SK-N-SH (cell line): ENCODE data around the gene TBXAS1. TPM values are rescaled to one million over a fixed set of nuclear protein-coding genes. Genes with fewer than 3 reads are reported as not detected.

Experiments used
- CTCF ChIA-PET: fragments of 300-600, 350-600 bp; formaldehyde crosslinking; extraction: SDS; loops from one replicate; lab custom pipeline; 2021; lab: Yijun Ruan, JAX
- POLR2A ChIA-PET: fragments of 350-600 bp; sonication (Branson Sonifier 250); formaldehyde crosslinking; extraction: SDS; loops from one replicate; lab custom pipeline; 2020; ENCODE audit warnings: antibody characterized with exemption, inconsistent platforms; lab: Yijun Ruan, JAX
- DNase-seq: peaks from one replicate; pipeline ENCODE4 v3.0.0; 2012
- H2AFZ ChIP-seq: fragments of 200-600 bp; sonication (generic); 2 replicates; pipeline ENCODE4 v1.8.1; 2016; ENCODE audit warnings: antibody characterized with exemption, mild to moderate bottlenecking, low read depth
- H3F3A ChIP-seq: fragments of 200-600 bp; sonication (generic); replicated peaks from 2 replicates; pipeline ENCODE3; 2016; ENCODE audit warnings: antibody characterized with exemption, mild to moderate bottlenecking; ENCODE audit not compliant: insufficient read depth
- H3K27ac ChIP-seq, 2 experiments: fragments of 200-500 bp in 1 of 2; fragments of 200-600 bp in 1 of 2; sonication (Bioruptor generic) in 1 of 2; sonication (generic), shearing (Covaris generic) in 1 of 2; 2 replicates each; pipeline versions ENCODE4 v1.5.1 to v1.6.1; 2014 to 2016; ENCODE audit warnings: low read depth in 2 of 2, inconsistent platforms in 1 of 2, low read length in 1 of 2, mild to moderate bottlenecking in 1 of 2, mixed read lengths in 1 of 2
- H3K27me3 ChIP-seq: fragments of 200-600 bp; sonication (generic), shearing (Covaris generic); 2 replicates; pipeline ENCODE4 v1.6.1; 2016; ENCODE audit warnings: mixed run types; ENCODE audit not compliant: insufficient read depth
- H3K36me3 ChIP-seq, 2 experiments: fragments of 200-500 bp in 1 of 2; fragments of 200-600 bp in 1 of 2; sonication (Bioruptor generic) in 1 of 2; sonication (generic) in 1 of 2; replicated peaks in 1 of 2; 2 replicates each; pipeline versions ENCODE3 to v1.5.1; 2014 to 2016; ENCODE audit warnings: low read length in 1 of 2, mild to moderate bottlenecking in 1 of 2; ENCODE audit not compliant: insufficient read depth in 2 of 2, control insufficient read depth in 1 of 2
- H3K4me1 ChIP-seq, 2 experiments: fragments of 200-500 bp in 1 of 2; fragments of 200-600 bp in 1 of 2; sonication (Bioruptor generic) in 1 of 2; sonication (generic), shearing (Covaris generic) in 1 of 2; 2 replicates each; pipeline versions ENCODE4 v1.5.1 to v1.6.1; 2014 to 2016; ENCODE audit warnings: low read depth in 1 of 2, low read length in 1 of 2, mixed run types in 1 of 2; ENCODE audit not compliant: insufficient read depth in 2 of 2, control insufficient read depth in 1 of 2
- H3K4me2 ChIP-seq: fragments of 200-600 bp; sonication (generic), shearing (Covaris generic); 2 replicates; pipeline ENCODE4 v1.6.1; 2017; ENCODE audit warnings: mixed run types
- H3K4me3 ChIP-seq, 2 experiments: fragments of 200-500 bp in 1 of 2; fragments of 200-600 bp in 1 of 2; sonication (Bioruptor generic) in 1 of 2; sonication (generic), shearing (Covaris generic) in 1 of 2; 2 replicates each; pipeline versions ENCODE4 v1.5.1 to v1.8.1; 2014 to 2016; ENCODE audit warnings: low read depth in 2 of 2, inconsistent platforms in 1 of 2, low read length in 1 of 2, mild to moderate bottlenecking in 1 of 2, mixed read lengths in 1 of 2, moderate library complexity in 1 of 2
- H3K79me2 ChIP-seq: fragments of 200-600 bp; sonication (generic); 2 replicates; pipeline ENCODE4 v1.8.1; 2017; ENCODE audit warnings: mild to moderate bottlenecking; ENCODE audit not compliant: insufficient read depth
- H3K9ac ChIP-seq: fragments of 200-600 bp; sonication (generic); 2 replicates; pipeline ENCODE4 v1.6.1; 2017; ENCODE audit warnings: mixed run types
- H3K9me2 ChIP-seq: fragments of 200-600 bp; sonication (generic); 2 replicates; pipeline ENCODE4 v1.6.1; 2017; ENCODE audit warnings: mixed run types
- H3K9me3 ChIP-seq: fragments of 200-600 bp; sonication (generic); 2 replicates; pipeline ENCODE4 v1.6.1; 2017; ENCODE audit warnings: mixed run types, mild to moderate bottlenecking, moderate library complexity
- H4K20me1 ChIP-seq: fragments of 200-600 bp; sonication (generic); 2 replicates; pipeline ENCODE4 v1.6.1; 2017; ENCODE audit warnings: mild to moderate bottlenecking, mixed run types; ENCODE audit not compliant: insufficient read depth
- EP300 ChIP-seq, 2 experiments: IDR thresholded peaks; 2 replicates each; pipeline versions ENCODE4 v1.4.0 to v1.6.1; 2012; ENCODE audit warnings: borderline replicate concordance in 1 of 2, low read depth in 1 of 2, low read length in 1 of 2
- EZH2phosphoT487 ChIP-seq: fragments of 200-600 bp; sonication (generic); IDR thresholded peaks from 2 replicates; pipeline ENCODE4 v1.6.1; 2017; ENCODE audit warnings: low read depth, mixed run types, mild to moderate bottlenecking, antibody characterized with exemption, moderate library complexity, borderline replicate concordance
- FOXM1 ChIP-seq: IDR thresholded peaks from 2 replicates; pipeline ENCODE4 v1.4.0; 2012; ENCODE audit warnings: low read depth, mild to moderate bottlenecking
- IRF3 ChIP-seq: fragments of 150-350 bp; IDR thresholded peaks from 2 replicates; pipeline ENCODE4 v1.6.1; 2016; ENCODE audit warnings: mild to moderate bottlenecking, low read depth, low read length
- MEF2A ChIP-seq: IDR thresholded peaks from 2 replicates; pipeline ENCODE4 v1.4.0; 2012; ENCODE audit warnings: low read depth, borderline replicate concordance
- MXI1 ChIP-seq: IDR thresholded peaks from 2 replicates; pipeline ENCODE4 v1.6.1; 2012; ENCODE audit warnings: mild to moderate bottlenecking, low read depth, low read length, improper control_type of control experiment
- NRF1 ChIP-seq: IDR thresholded peaks from 2 replicates; pipeline ENCODE4 v1.6.1; 2012; ENCODE audit warnings: low read depth, mild to moderate bottlenecking, low read length
- POLR2AphosphoS5 ChIP-seq: IDR thresholded peaks from 2 replicates; pipeline ENCODE4 v1.6.1; 2012; ENCODE audit warnings: low read depth, low read length
- RAD21 ChIP-seq: IDR thresholded peaks from 2 replicates; pipeline ENCODE4 v1.6.1; 2012; ENCODE audit warnings: mild to moderate bottlenecking, low read length
- REST ChIP-seq: IDR thresholded peaks from 2 replicates; pipeline ENCODE4 v1.6.1; 2012; ENCODE audit warnings: mild to moderate bottlenecking, low read depth, low read length, moderate library complexity
- RFX5 ChIP-seq: IDR thresholded peaks from 2 replicates; pipeline ENCODE4 v1.6.1; 2012; ENCODE audit warnings: mild to moderate bottlenecking, improper control_type of control experiment, low read length
- RXRA ChIP-seq: IDR thresholded peaks from 2 replicates; pipeline ENCODE4 v1.4.0; 2012; ENCODE audit warnings: low read depth, mild to moderate bottlenecking, borderline replicate concordance
- SIN3A ChIP-seq: IDR thresholded peaks from 2 replicates; pipeline ENCODE4 v1.6.1; 2012; ENCODE audit warnings: low read depth, mild to moderate bottlenecking, low read length, moderate library complexity, borderline replicate concordance
- SMC3 ChIP-seq: IDR thresholded peaks from 2 replicates; pipeline ENCODE4 v1.6.1; 2012; ENCODE audit warnings: low read depth, low read length, improper control_type of control experiment
- TAF1 ChIP-seq: IDR thresholded peaks from 2 replicates; pipeline ENCODE4 v1.6.1; 2012; ENCODE audit warnings: low read depth, mild to moderate bottlenecking, low read length, moderate library complexity, borderline replicate concordance
- ZBTB33 ChIP-seq: IDR thresholded peaks from 2 replicates; pipeline ENCODE4 v1.4.0; 2012; ENCODE audit warnings: low read depth, borderline replicate concordance
- WGBS: methylation state at CpG from one replicate; pipeline ENCODE4 v1.1.6; 2017; ENCODE audit warnings: low lambda C conversion rate; 5-methylcytosine and 5-hydroxymethylcytosine counted together
- polyA plus RNA-seq, 3 experiments: library from polyadenylated mRNA; depleted of rRNA; stranded (reverse); fragments of >200 nt; gene quantifications; 2 replicates each; pipeline ENCODE4 v1.2.3, GENCODE V29; 2012

The TBXAS1 gene
- polyA plus RNA-seq, 1 of the 3 experiments (the other 2 are of a cell fraction) = 4.4 TPM

GRCh38 chr7:139897422-139898090 is 68.5 kb downstream of the TBXAS1 start:
- WGBS = 86% methylated on average over 5 of the region's 5 CpGs
- no peak overlapping the region for H2AFZ ChIP-seq
- TF ChIP-seq SIN3A (no peak), NRF1 (no peak), MXI1 (no peak), RAD21 (no peak), REST (no peak), TAF1 (no peak), POLR2AphosphoS5 (no peak), RXRA (no peak), RFX5 (no peak), MEF2A (no peak), ZBTB33 (no peak), EP300 (IDR thresholded peaks at IDR 0.05; ENCODE audit: borderline replicate concordance in 1 of 2, low read depth in 1 of 2, low read length in 1 of 2) (no peak), SMC3 (no peak), EZH2phosphoT487 (no peak), FOXM1 (no peak), IRF3 (no peak)
- H3K4me2 ChIP-seq = no peak overlapping the region
- no peaks in the 10 kb centered on the region for H3F3A ChIP-seq
- H3K9me2 ChIP-seq = no peaks in the 10 kb centered on the region
- no peaks in the 10 kb centered on the region for H3K36me3 ChIP-seq
- CTCF ChIA-PET = no interaction called here
- POLR2A ChIA-PET = no interaction called here
- no peak overlapping the region for H3K4me3 ChIP-seq
- no peaks in the 10 kb centered on the region for H3K4me1 ChIP-seq
- no peak for DNase-seq
- no peak overlapping the region for H3K9ac ChIP-seq
- no peaks in the 10 kb centered on the region for H3K79me2 ChIP-seq
- H3K27me3 ChIP-seq = peaks cover 8% of the 10 kb centered on the region; the same call in 1 of the 2 replicates
- no peaks in the 10 kb centered on the region for H4K20me1 ChIP-seq
- H3K27ac ChIP-seq = no peak overlapping the region
- H3K9me3 ChIP-seq = 0 out of 2 replicates have a peak, but pooled peaks cover 4% of the 10 kb centered on the region
